Liver (tissue), 6 donors: ENCODE measurements around the gene ZMYND12. TPM values are rescaled to one million over a fixed set of nuclear protein-coding genes. Genes with fewer than 3 reads are reported as not detected.

Source experiments
- FOXA2 ChIP-seq: IDR thresholded peaks from 2 replicates; pipeline ENCODE4 v1.6.1; 2016; ENCODE audit warnings: antibody characterized with exemption
- HNF4A ChIP-seq, 2 donors: conservative IDR thresholded peaks; 2 replicates each; pipeline ENCODE4 v1.6.1; 2016; ENCODE audit warnings: antibody characterized with exemption in 2 of 2, mild to moderate bottlenecking in 2 of 2
- HNF4G ChIP-seq: IDR thresholded peaks from 2 replicates; pipeline ENCODE4 v1.6.1; 2016; ENCODE audit warnings: antibody characterized with exemption
- TAF1 ChIP-seq: conservative IDR thresholded peaks from 2 replicates; pipeline ENCODE4 v1.6.1; 2016; ENCODE audit warnings: antibody characterized with exemption, mild to moderate bottlenecking
- YY1 ChIP-seq: IDR thresholded peaks from 2 replicates; pipeline ENCODE4 v1.6.1; 2016; ENCODE audit warnings: antibody characterized with exemption, mild to moderate bottlenecking
- polyA plus RNA-seq, 2 donors: library from polyadenylated mRNA; stranded (reverse) in 1 of 2; unstranded in 1 of 2; fragments of 200-250 nt in 1 of 2; fragments of >200 nt in 1 of 2; fragmentation: Nextera tagmentation in 1 of 2; extraction: Ambion mirVana in 1 of 2; gene quantifications; one replicate each; pipeline versions ENCODE4 v1.2.1 to v1.2.3, GENCODE V29; 2013 to 2015
- small RNA-seq: library from RNA; depleted of rRNA; stranded (forward); fragments of <200 nt; gene quantifications from one replicate; pipeline ENCODE3, GENCODE V24; 2014
- total RNA-seq, 2 donors: library from RNA; depleted of rRNA; stranded (reverse); fragments of >200 nt; gene quantifications; one replicate each; pipeline ENCODE4 v1.2.3, GENCODE V29; 2014
- donor health status: healthy.
- donor health status: healthy.
- donor health status: healthy.

Gene ZMYND12
- total and polyA plus RNA-seq, 4 donors = 1.3 to 3.0 (median 2.0) TPM

DNA sequence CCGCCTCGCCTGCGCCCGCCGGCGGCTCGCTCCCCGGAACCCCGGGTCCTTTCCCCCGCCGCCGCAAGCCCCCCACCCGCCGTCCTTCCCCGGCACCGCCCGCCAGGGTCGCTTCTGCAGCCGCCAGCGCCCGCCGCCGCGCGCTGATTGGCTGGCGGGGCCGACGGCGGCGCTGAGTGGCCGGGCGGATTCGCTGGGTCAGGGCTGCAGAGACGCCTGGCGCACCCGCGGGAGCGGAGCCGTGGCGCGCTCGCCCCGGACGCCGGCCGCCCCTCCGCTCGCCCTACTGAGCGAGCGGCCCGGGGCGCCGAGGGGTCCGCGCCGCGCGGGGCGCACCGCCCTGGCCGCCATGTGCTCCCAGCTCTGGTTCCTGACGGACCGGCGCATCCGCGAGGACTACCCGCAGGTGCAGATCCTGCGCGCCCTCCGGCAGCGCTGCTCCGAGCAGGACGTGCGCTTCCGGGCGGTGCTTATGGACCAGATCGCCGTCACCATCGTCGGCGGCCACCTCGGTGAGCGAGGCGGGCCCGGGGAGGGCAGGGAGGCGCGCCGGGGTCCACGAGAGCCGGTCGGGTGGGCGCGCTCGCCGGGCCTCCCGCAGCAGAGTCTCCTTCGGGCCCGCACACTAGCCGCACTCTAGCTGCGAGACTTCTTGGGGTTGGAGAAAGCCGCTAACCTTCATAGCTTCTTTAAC, 75.1 kb downstream of the ZMYND12 start, which contains the start of gene RIMKLA (continued):
- TF ChIP-seq FOXA2 = no peak
- TF ChIP-seq HNF4A (conservative IDR thresholded peaks at IDR 0.05) = no peak
- TF ChIP-seq HNF4G = no peak
- TF ChIP-seq YY1 = no peak
- no peak for TF ChIP-seq TAF1

Small RNAs within 50 kb of the gene (small RNA-seq; reads per million reads assigned to genes)
- gene TMSB4XP1 = not detected

Other genes starting within 250 kb of the ZMYND12 start
- gene FOXJ3, start 120.8 kb downstream of the ZMYND12 start, total RNA-seq = 10 to 100 TPM; 15.2 to 16.8 TPM
- gene FOXJ3, start 120.8 kb downstream of the ZMYND12 start, polyA plus RNA-seq = 1 to 10 TPM; 5.3 to 9.7 TPM
- under 1 TPM; 0.08 to 0.09 TPM for gene RIMKLA, start 75.2 kb downstream of the ZMYND12 start, total RNA-seq
- under 1 TPM; 0.03 to 0.07 TPM for gene RIMKLA, start 75.2 kb downstream of the ZMYND12 start, polyA plus RNA-seq
- gene PPCS, start 521 bp upstream of the ZMYND12 start, total RNA-seq = 10 to 100 TPM; 22.2 to 22.4 TPM
- 10 to 100 TPM; 49.7 to 65.4 TPM for gene PPCS, start 521 bp upstream of the ZMYND12 start, polyA plus RNA-seq
- 1 to 10 TPM; 1.7 to 2.0 TPM for gene CCDC30, start 7.3 kb upstream of the ZMYND12 start, total RNA-seq
- gene CCDC30, start 7.3 kb upstream of the ZMYND12 start, polyA plus RNA-seq = under 1 TPM; 0.07 to 0.93 TPM
- 10 to 100 TPM in 1 of 2 donors, 1 to 10 TPM in 1; 7.9 to 14.9 TPM for gene PPIH, start 202.4 kb upstream of the ZMYND12 start, total RNA-seq
- 10 to 100 TPM; 11.1 to 16.3 TPM for gene PPIH, start 202.4 kb upstream of the ZMYND12 start, polyA plus RNA-seq
- 100 to 1,000 TPM; 164 to 530 TPM for gene YBX1, start 226.4 kb upstream of the ZMYND12 start, total RNA-seq
- gene YBX1, start 226.4 kb upstream of the ZMYND12 start, polyA plus RNA-seq = 100 to 1,000 TPM; 107 to 244 TPM